ENCODE data around the gene ANGPTL2.
"Not testable (repeated sequence)": the region's sequence is repeated elsewhere in the genome, so short reads cannot be mapped to it uniquely, and the experiment has no call there.

Gene ANGPTL2, protein sequence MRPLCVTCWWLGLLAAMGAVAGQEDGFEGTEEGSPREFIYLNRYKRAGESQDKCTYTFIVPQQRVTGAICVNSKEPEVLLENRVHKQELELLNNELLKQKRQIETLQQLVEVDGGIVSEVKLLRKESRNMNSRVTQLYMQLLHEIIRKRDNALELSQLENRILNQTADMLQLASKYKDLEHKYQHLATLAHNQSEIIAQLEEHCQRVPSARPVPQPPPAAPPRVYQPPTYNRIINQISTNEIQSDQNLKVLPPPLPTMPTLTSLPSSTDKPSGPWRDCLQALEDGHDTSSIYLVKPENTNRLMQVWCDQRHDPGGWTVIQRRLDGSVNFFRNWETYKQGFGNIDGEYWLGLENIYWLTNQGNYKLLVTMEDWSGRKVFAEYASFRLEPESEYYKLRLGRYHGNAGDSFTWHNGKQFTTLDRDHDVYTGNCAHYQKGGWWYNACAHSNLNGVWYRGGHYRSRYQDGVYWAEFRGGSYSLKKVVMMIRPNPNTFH

DNA sequence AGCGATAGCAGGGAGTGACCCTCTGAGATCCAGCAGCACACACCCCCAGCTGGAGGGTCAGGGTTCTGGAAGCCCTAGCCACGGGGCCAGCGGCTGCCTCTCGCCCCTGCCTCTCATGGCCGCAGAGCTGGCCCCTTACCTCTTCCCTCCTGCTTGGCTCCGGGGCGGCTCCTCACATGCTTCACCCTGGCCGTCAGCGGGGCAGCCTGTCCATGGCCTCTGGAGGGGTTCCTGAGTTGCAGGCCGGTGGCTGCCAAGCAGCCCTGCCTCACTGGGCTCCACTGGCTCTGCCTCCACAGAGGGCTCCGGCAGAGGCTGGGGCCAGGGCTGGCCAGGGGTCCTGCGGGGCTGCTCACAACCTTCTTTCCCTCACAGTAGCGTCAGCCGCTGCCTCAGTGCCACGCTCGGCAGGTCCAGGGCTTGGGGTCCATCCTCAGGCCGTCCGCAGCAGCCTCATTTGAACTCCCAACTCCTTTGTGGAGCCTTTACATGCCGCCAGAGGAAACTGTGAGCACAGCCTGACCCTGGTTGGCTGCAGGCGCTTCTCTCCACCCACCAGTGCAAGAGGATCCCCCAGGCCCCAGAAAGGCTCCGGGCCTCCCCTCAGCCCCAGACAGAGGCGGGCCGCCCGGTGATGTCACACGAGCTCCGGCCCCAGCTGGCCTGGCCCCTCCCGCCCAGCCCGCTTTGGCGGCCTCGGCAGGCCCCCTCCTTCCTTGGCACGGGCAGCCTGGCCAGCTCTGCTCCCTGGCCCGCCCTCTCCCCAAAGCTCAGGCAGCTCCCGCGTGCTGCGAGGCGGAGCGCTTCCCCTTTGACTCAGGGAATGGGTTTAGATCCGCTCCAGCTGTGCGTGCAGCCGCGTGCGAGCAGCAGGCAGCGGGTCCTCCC lies at the start of gene ANGPTL2:
TSS of gene ANGPTL2 (minus strand) at position 460 of the 888 bp plus-strand sequence. CDS start 13,904 bp downstream, outside the sequence.
- DNase-seq (ENCODE audit: low read depth in 3 of 3), result peak in 1 of 3 experiments; percentile 15

DNA sequence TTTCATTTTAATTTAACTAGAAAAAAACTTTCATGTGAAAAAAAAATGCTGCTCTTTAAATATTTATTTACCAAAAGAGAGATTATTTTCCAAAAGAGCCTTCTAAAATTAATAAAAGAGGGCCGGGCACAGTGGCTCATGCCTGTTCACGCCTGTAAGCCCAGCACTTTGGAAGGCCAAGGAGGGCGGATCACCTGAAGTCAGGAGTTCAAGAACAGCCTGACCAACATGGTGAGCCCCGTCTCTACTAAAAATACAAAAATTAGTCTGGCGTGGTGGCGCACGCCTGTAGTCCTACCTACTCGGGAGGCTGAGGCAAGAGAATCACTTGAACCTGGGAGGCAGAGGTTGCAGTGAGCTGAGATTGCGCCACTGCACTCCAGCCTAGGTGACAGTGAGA lies 48.9 kb upstream of the ANGPTL2 start:
- DNase-seq (ENCODE audit: low read depth in 3 of 3), result not testable (repeated sequence)

DNA sequence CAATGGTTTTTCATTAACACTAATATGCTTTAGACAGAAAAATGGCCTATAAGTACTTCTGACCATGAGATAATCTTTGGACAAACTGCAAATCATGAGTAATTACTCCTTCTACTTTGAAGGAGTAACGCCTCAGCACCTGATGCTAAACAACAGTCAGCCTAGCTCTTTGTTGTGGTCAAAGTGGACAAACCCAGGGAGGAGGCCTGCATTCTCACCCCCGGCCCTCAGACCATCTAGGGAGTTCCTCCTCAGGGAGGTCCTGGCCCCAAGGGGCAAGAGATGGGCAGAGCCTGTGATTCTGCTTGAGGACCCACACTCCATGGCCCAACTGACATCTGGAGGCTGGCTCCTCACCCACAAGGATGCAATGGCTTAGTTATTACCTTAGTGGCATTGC lies 48.2 kb upstream of the ANGPTL2 start:
- no peak for DNase-seq (ENCODE audit: low read depth in 3 of 3)

DNA sequence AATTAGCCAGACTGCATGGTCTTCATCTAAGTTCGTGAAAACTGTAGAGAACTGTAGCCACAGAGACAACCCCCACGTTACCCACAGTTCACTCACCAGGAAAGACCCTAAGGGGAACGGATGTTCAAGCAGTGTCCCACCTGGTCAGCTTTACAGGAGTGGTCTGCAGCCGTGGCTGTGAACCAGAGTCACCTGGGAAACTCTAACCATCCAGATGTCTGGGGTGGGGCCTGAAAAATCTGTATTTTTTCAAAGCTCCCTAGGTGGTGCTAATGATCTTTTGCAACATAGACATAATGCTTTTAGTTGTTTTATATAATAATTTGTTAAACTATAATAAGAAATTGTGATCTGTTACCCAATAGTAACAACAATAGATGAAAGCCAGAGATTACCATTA lies 47.7 kb upstream of the ANGPTL2 start:
- DNase-seq (ENCODE audit: low read depth in 3 of 3), result no peak

DNA sequence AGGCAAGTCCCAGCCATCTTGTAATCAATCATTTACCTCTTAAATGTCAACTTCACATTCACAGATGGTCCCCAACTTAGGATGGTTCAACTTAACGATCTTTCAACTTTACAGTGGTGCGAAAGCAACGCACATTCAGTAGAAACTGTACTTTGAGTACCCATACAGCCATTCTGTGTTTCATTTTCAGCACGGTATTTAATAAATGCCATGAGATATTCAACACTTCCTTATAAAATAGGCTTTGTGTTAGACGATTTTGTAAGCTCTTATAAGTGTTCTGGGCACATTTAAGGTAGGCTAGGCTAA lies 47.1 kb upstream of the ANGPTL2 start:
- no peak for DNase-seq (ENCODE audit: low read depth in 3 of 3)

DNA sequence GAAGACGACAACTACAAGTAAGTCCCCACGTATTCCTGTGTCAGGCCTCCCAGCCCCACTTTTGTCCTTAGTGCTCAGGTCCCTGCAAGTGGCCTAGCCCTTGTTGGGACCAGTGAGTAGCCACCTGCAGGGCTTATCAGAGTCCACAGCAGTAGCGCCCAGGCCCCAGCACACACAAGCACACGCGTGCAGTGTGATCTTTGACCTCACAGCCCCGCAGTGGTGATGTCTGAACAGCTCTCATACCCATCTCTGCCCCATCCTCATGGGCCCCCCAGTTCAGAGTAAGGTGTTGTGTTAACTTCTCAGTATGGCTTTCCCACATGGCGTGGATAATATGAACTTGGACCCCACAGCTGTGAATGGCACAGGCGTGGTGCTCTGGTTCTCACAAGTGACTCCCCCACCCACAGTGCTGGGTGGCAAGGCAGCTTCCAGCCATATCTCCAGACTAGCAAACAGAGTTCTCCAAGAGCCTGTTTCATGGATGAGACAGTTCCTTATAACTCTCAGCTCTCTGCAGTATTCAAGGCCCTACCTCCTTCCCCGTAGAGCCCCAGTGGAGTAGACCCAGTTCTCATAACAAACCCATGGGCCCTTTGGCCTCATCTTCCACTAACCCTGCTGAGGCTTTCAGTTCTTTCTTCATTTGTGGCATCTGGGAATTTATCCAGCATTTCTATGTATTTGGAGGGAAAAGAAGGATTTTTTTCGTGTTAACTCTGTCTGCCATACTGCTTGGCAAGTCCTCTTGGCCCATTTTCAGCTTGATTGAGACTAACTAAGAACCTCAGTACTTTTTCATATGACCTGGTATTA lies 46.5 kb upstream of the ANGPTL2 start:
- DNase-seq (ENCODE audit: low read depth in 3 of 3), result no peak

DNA sequence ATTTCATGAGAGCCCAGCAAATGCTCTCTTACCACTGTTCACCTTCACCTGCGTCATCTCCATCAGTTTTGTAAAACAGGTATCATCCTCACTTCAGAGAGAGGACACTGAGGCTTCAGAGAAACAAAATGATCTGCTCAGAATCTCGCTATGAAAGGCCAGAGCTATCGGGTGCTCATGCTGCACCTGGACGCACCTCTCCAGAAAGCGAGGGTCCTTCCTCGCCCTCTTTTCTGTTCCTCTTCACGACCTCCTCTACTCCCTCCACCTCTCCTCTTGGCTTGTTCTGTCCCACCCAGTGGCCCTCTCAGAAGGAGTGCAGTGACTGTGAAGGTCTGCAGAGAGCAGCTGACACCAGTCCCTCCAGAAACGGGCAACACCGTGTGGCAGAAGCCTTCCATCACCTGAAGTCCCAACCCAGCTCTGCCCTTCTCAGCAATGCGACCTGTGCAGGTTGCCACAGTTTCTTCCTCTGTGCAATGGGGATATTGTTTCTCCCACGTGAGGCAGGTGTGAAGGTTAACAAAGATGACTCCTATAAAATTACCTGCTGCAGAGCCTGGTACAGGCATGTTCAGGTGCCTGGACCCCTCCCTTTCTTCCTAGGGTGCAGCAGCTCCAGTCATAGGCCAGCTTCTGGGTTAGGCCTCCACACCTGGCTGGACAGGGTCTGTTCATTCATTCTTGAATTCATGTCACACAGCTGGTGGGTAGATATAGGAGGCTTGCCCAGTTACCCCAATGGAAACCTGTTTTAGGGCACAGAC lies 45.3 kb upstream of the ANGPTL2 start:
- DNase-seq (ENCODE audit: low read depth in 3 of 3), result no peak

DNA sequence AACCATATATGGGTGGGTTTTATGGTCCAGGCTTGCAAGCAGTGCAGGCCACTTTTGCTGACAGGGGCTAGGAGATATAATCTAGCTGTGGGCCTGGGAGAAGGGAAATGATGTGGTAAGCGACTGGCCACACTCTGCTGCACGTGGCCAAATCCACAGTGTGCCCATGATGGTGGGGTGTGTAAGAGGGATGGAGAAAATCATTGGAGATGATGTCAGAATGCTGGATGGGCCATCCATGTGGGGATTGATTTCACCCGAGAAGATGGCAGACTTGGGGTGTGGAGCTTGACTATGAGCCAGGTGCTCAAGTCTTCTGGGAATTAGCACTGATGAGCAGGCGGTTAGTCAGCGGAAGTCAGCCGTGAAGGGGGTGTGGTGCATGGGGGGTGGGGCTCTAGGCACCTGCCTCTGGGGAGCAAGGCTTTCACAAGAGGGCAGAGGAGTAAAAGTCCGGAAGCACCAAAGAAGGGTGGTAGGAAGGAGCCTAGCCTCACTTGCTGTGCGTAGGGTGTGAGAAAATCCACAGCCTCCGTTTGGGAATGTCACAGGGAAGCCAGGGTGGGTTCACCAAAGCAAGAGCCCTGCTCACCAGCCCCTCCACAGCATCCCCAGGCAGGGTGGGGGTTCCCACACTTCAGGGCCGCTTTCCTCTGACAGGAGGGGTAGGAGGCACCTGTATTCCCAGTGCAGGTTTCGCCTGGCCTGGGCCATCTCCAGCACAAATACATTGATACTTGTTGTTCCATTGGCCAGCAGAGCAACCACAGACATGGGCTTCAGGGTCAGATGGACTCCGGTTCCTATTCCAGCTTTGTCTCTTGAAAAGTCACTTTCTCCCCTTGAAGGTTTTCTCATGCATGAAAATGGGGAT lies 44.5 kb upstream of the ANGPTL2 start:
- peak in 1 of 3 experiments; percentile 11 for DNase-seq (ENCODE audit: low read depth in 3 of 3)

DNA sequence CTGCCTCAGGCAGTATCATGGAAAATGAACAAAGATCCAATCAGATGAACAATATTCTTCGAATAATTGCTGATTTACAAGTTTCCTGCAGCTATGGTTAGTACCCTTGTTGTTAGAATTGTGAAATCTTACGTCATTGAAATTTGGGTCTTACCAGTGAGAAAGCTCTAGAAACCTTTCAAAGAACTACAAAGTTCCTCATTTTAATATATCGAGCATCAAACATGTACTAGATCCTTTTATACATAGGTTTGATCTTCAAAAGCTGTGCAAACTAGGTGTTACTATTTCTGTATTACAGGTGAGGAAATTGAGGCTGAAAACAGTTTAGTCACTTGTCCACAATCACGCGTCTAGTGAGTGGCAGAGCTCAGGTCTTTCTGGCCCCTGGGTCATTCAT lies 43.7 kb upstream of the ANGPTL2 start:
- DNase-seq (ENCODE audit: low read depth in 3 of 3), result no peak

DNA sequence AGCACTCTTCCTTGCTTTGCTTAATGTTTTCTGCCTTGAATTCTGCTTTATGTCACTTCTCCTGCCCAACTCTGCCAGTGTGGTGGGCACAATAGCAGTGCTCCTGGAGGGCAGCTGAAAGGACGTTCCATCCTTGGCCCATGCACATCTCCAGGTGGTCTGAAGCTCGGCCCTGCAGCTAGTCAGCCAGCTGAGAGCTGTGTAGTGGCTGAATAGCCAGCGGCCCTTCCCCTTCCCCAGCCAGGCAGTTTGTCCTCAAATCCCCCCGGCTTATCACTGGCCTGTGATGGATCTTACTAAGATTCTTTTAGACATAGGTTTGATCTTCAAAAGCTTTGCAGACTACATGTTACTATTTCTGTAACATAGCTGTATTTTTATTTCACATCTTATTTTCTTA lies 42.7 kb upstream of the ANGPTL2 start:
- DNase-seq (ENCODE audit: low read depth in 3 of 3), result no peak

DNA sequence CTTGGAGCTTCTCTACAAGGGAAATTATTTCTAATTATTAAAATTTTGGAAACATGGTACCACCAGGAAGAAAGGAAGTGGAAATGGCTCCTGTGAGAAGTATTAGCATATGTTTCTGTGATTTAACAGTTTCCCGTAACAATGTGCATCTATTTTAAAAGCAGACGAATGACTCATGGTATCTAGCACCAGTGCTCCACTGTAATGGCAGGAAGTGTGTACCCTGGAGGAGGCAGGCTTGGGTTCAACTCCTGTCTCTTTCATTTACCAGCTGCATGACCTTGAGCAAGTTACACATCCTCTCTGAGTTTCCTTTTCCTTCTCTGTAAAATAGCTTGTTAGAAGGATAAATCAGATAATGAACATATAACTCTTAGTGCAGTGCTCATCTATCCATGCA lies 41.0 kb upstream of the ANGPTL2 start:
- no peak for DNase-seq (ENCODE audit: low read depth in 3 of 3)

DNA sequence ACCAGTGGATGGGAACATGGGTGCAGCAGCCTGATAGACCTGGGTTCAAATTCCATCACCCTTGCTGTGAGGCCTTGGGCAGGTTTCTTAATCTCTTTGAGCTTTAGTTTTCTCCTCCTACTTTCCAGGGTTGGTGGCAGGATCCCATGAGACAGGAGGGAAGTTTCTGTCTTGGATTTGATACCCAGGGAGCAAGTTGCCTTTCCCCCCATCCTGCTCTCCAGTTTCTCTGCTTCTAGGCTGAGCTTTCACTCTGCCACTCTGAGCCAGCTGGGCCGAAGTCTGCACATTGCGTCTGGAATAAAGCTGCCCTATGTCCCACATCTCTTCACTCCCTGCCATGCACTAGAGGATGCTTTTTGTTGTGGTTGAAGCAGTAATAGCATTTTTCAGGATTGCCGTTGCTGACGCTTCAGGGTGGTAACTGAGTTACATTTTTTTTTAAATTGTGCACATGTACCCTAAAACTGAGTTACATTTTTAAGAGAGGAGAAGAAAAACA lies 40.5 kb upstream of the ANGPTL2 start:
- DNase-seq (ENCODE audit: low read depth in 3 of 3), result no peak

DNA sequence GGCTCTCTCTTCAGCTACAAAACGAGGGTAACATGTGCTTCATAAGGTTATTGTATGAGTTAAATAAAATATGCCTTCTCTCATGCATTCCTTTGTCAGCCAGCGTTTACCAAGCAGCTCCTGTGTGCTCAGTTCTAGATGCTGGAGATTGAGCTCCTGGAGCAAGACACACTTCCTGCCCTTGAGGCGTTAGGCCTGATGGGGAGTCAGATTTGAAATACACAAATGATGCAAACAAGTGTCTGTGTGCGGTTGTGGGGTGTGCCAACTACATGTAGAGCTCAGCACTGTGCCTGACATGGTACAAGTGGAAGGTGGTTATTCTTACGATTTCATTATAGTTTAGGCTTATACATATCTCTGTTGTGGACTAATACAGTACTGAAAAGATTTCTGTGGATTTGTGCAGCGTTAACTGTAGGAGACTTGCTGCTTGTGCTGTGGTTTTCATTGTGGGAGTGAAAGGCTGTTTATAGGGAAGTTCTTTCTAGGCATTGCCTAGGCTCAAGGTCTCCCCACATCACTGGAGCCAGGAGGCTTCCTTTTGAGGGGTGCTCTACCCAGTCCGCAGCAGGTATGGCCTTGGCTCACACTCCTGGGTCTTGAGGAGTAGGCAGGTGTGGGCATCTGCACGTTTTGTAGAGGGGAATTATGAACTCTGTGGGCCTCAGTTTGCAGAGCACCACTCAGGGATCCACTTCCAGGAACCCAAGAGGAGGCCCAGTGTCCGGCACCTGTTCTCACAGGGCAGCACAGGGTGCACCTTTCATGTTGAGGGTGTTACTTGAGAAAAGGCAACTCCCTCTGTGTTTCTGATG lies 39.8 kb upstream of the ANGPTL2 start:
- DNase-seq (ENCODE audit: low read depth in 3 of 3), result no peak

DNA sequence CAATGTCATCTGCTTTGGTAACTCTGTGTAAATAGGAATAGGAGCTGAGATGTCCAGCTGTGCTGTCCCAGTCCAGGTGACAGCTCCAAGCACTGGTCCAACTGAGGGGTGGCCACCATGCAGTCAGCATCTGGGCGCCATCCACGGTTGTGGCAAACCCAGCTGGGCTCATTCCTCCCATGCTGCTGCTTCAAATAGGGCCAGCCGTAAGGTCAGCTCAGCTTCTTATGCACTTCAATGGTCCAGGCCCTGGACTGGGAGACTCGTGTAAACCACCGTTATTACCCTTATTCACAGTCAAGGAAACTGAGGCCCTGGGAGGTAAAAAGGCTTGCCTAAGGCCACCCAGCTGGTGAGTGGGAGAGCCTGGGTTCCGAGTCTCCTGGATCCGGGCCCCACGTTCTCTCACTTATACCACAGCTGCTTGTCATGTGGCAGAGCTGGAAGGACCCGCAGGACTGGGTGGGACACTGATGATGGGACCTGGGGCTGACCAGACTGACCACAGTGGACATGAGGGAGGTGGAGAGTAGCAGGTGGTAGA lies 38.7 kb upstream of the ANGPTL2 start:
- no peak for DNase-seq (ENCODE audit: low read depth in 3 of 3)

DNA sequence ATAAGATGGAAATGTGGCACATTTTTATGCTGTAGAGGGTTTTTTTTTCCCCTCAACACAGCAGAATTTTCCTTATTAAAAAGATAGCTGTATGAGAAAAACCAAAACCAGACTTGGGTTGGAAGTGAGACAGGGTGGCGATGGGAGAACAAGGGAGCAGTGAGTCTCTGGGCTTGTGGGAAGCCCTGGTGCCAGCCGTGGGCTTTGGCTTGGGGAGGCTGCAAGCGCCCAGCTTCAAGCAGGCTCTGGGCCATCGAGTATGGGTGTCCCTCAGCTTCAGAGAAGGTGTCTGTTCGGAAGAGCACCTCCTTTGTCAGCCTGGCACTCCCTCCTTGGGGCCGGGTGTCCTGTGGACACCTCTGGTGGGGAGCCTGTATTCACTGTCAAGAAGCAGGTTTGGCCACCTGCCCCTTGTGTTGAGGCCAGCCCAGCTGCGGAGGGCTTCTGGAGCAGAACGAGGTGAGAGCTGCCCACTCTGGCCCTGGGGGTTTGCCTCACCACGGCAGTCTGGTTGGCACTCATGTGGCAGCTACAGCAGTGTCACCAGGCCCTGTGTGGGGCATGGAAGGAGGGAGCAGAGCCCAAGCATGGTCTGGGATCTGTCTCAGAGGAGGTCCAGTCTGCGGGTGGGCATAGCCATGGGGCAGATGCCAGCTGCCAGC lies 37.6 kb upstream of the ANGPTL2 start:
- DNase-seq (ENCODE audit: low read depth in 3 of 3), result no peak

DNA sequence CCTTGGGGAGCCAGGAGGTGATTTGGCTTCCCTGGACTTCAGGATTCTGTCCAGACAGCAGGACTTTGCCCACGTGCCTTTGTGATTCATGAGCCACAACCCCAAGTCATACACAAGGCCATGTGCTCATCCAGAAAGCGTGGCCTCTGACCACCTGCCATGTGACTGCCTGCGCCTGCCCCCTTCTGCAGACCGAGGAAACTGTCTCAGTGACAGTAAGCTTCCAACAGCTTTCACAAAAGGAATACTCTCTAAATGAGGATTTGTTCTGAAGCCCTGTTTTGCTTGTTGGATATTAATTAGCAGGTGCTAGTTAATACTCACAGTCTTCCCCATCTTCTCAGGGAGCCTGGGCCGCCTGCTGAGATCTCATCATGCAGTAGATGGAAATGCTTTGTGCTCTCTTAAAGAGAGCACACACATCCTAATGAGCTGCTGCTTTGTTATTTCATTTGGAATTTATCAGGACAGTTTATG lies 36.9 kb upstream of the ANGPTL2 start:
- no peak for DNase-seq (ENCODE audit: low read depth in 3 of 3)

DNA sequence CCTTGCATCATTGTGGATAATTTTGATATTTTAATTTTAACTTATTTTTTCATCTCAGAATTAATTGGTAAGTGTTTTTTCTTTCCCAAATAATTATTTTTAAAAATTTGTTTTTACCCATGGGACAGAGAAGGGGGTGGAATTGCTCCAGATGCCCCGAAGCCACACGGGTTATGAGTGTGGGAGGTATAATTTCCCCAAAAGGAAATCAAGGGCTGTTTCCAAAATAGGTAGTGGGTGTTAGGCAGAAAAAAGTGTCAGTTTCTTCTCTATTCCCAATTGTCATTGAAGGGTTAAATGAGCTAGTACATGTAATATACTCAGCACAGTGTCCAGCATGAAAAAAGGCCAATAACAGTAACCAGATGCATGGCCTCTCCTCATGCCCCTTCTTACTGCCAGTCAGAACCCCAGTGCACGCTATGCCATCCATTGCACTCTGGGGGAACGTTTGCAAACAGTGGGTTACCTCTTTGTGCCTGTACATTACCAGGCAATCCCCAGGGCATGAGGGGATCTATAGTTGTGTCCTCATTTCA lies 36.4 kb upstream of the ANGPTL2 start:
- no peak for DNase-seq (ENCODE audit: low read depth in 3 of 3)

Measured in stimulated activated CD4-positive, alpha-beta T cell treated with anti-CD3 and anti-CD28 coated beads, TNF-alpha, amount 100 ng/mL, for 24 hours (primary cell).